ENCODE measurements around the gene SYCE1.

GRCh38 chr10:133523631-133524203 is 41.7 kb downstream of the SYCE1 start:
- no peak for TF ChIP-seq CTCF (IDR thresholded peaks at IDR 0.05; ENCODE audit: low read depth, low read length, missing input control)
- no peak for TF ChIP-seq YY1 (IDR thresholded peaks at IDR 0.05)
- TF ChIP-seq MAX (IDR thresholded peaks at IDR 0.05) = no peak
- no peak for TF ChIP-seq RXRA (IDR thresholded peaks at IDR 0.05)
- TF ChIP-seq REST (IDR thresholded peaks at IDR 0.05) = no peak

Measured in liver (tissue), 3 donors.